OCI-LY1 (cell line): Measurements from ENCODE around the gene TMEM132A.

Experiments used
- CTCF ChIP-seq: fragments of 200-600 bp; sonication (generic), shearing (Covaris generic); IDR thresholded peaks from 2 replicates; pipeline ENCODE4 v1.5.1; 2017; ENCODE audit warnings: mild to moderate bottlenecking, antibody characterized with exemption, low read length, moderate library complexity, mixed read lengths
- EZH2 ChIP-seq: fragments of 200-600 bp; sonication (generic), shearing (Covaris generic); IDR thresholded peaks from 2 replicates; pipeline ENCODE4 v1.8.0; 2017; ENCODE audit warnings: borderline replicate concordance, mixed run types, mild to moderate bottlenecking, antibody characterized with exemption, low read length, moderate library complexity, mixed read lengths

GRCh38 chr11:60954421-60954820 is 30.2 kb downstream of the TMEM132A start:
- no peak for TF ChIP-seq CTCF
- no peak for TF ChIP-seq EZH2
